PC-3 (cell line): Measurements from ENCODE around the gene KCNQ5. TPM values are rescaled to one million over a fixed set of nuclear protein-coding genes. Genes with fewer than 3 reads are reported as not detected.

ENCODE experiments used
- ATAC-seq: fragments of 200-7000 bp; cut with Tn5 transposase; 2 replicates; pipeline ENCODE4 v1.9.1; 2020; ENCODE audit warnings: mild to moderate bottlenecking, moderate library complexity
- BruUV-seq: library from RNA; stranded (reverse); fragments of 400-500 nt; replicated peaks from 2 replicates; lab custom pipeline; 2021; lab: Mats Ljungman, UMichigan
- CTCF ChIA-PET: fragments of 300-600 bp; sonication (Branson Sonifier 250); formaldehyde crosslinking; loops from one replicate; lab custom pipeline; 2022; ENCODE audit warnings: antibody characterized with exemption; lab: Charles Lee
- POLR2A ChIA-PET: fragments of 300-600 bp; sonication (Branson Sonifier 250); formaldehyde crosslinking; loops from one replicate; lab custom pipeline; 2022; ENCODE audit warnings: antibody characterized with exemption; ENCODE audit not compliant: unreplicated experiment; lab: Charles Lee
- DNase-seq: peaks from one replicate; pipeline ENCODE4 v3.0.0-alpha.2; 2015
- H2AFZ ChIP-seq: fragments of 300-600 bp; sonication (generic); 2 replicates; pipeline ENCODE4 v1.6.0; 2016; ENCODE audit warnings: antibody characterized with exemption, low read length
- H3F3A ChIP-seq: fragments of 300-600 bp; sonication (generic); one replicate; pipeline ENCODE4 v1.6.0; 2017; ENCODE audit warnings: antibody characterized with exemption, low read length, control low read depth, mild to moderate bottlenecking; ENCODE audit not compliant: unreplicated experiment
- H3K27ac ChIP-seq: fragments of 300-600 bp; sonication (generic); 2 replicates; pipeline ENCODE4 v1.5.1; 2016; ENCODE audit warnings: mild to moderate bottlenecking, low read length
- H3K27me3 ChIP-seq: fragments of 300-600 bp; sonication (generic); 2 replicates; pipeline ENCODE4 v1.6.1; 2016; ENCODE audit warnings: low read length, mixed read lengths
- H3K36me3 ChIP-seq: fragments of 300-600 bp; sonication (generic); 2 replicates; pipeline ENCODE4 v1.6.1; 2016; ENCODE audit warnings: low read depth, mixed run types, low read length, mixed read lengths
- H3K4me1 ChIP-seq: fragments of 300-600 bp; sonication (generic); 2 replicates; pipeline ENCODE4 v1.5.1; 2016; ENCODE audit warnings: low read length; ENCODE audit not compliant: insufficient read depth
- H3K4me2 ChIP-seq: fragments of 300-600 bp; sonication (generic); 2 replicates; pipeline ENCODE4 v1.6.0; 2016; ENCODE audit warnings: low read length
- H3K4me3 ChIP-seq: fragments of 300-600 bp; sonication (generic); 2 replicates; pipeline ENCODE4 v1.5.1; 2016; ENCODE audit warnings: mild to moderate bottlenecking, low read length, mixed read lengths
- H3K79me2 ChIP-seq: fragments of 300-600 bp; sonication (generic); 2 replicates; pipeline ENCODE4 v1.6.1; 2017; ENCODE audit warnings: low read length, mixed read lengths
- H3K9ac ChIP-seq: fragments of 300-600 bp; sonication (generic); 2 replicates; pipeline ENCODE4 v1.6.0; 2016; ENCODE audit warnings: mild to moderate bottlenecking, low read length
- H3K9me2 ChIP-seq: fragments of 300-600 bp; sonication (generic); replicated peaks from 2 replicates; pipeline ENCODE4 v1.6.1; 2016; ENCODE audit warnings: mixed run types, low read length, mixed read lengths
- H3K9me3 ChIP-seq: fragments of 300-600 bp; sonication (generic); 2 replicates; pipeline ENCODE4 v1.6.1; 2016; ENCODE audit warnings: low read length, mixed read lengths
- H4K20me1 ChIP-seq: fragments of 300-600 bp; sonication (generic); 2 replicates; pipeline ENCODE4 v1.6.1; 2016; ENCODE audit warnings: low read length, mixed read lengths
- EZH2 ChIP-seq: fragments of 300-600 bp; sonication (generic); IDR thresholded peaks from one replicate; pipeline ENCODE4 v1.6.1; 2017; ENCODE audit warnings: antibody characterized with exemption, mild to moderate bottlenecking, low read length; ENCODE audit not compliant: unreplicated experiment
- EZH2phosphoT487 ChIP-seq: fragments of 300-600 bp; sonication (generic); IDR thresholded peaks from 2 replicates; pipeline ENCODE4 v1.6.1; 2018; ENCODE audit warnings: mild to moderate bottlenecking, antibody characterized with exemption, low read length, borderline replicate concordance
- intact Hi-C: fragments of 100-400 bp; cut with micrococcal nuclease; formaldehyde crosslinking; loops from 2 replicates; pipeline ENCODE4 v1.9.0; 2023
- total RNA-seq: library from RNA; depleted of rRNA; stranded (reverse); fragments of >200 nt; gene quantifications from 2 replicates; pipeline ENCODE4 v1.2.3, GENCODE V29; 2014
- TF ChIP-seq, protein P1 (sequence below): fragments of 300-600 bp; sonication (generic); conservative IDR thresholded peaks from 2 replicates; pipeline ENCODE4 v1.5.1; 2017; ENCODE audit warnings: antibody characterized with exemption, low read depth, mild to moderate bottlenecking, low read length

Gene KCNQ5
- total RNA-seq, 1 experiment from 2014 or later, result not detected

DNA sequence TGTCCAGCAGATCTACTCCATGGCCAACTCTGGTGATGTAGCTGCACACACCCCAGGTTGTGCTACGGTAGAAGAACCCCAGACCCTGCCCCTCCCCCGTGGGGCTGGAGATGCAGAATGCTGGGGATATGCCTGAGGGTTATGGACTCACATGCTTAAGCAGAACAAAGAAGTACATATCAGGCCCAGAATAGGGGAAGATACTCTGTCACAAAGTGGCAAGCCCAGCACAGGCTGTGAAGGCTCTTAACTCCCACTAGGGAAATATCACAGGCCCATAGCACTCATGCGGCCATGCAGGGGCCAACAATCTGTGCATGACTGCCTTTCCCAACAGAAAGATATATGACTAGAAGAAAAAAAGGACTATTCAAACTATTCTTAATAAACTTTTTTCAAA is 234.9 kb downstream of the KCNQ5 start:
- Histone ChIP-seq H3K9me3 (no peaks in the 10 kb centered on the region), H3K27me3 (no peaks in the 10 kb centered on the region), H3K4me3 (no peak overlapping the region), H3K36me3 (no peaks in the 10 kb centered on the region), H3K79me2 (no peaks in the 10 kb centered on the region), H3K27ac (no peak overlapping the region), H3K4me1 (peaks cover 5% of the 10 kb centered on the region), H3K4me2 (no peak overlapping the region), H2AFZ (no peak overlapping the region), H4K20me1 (no peaks in the 10 kb centered on the region), H3K9me2 (no peaks in the 10 kb centered on the region), H3F3A (no peaks in the 10 kb centered on the region), H3K9ac (no peak overlapping the region)
- intact Hi-C loops, result no loop called here
- no TSS peak for BruUV-seq
- no peak for DNase-seq
- CTCF ChIA-PET, result no interaction called here
- ATAC-seq, result no peak
- POLR2A ChIA-PET, result no interaction called here
- TF ChIP-seq, protein P1, sequence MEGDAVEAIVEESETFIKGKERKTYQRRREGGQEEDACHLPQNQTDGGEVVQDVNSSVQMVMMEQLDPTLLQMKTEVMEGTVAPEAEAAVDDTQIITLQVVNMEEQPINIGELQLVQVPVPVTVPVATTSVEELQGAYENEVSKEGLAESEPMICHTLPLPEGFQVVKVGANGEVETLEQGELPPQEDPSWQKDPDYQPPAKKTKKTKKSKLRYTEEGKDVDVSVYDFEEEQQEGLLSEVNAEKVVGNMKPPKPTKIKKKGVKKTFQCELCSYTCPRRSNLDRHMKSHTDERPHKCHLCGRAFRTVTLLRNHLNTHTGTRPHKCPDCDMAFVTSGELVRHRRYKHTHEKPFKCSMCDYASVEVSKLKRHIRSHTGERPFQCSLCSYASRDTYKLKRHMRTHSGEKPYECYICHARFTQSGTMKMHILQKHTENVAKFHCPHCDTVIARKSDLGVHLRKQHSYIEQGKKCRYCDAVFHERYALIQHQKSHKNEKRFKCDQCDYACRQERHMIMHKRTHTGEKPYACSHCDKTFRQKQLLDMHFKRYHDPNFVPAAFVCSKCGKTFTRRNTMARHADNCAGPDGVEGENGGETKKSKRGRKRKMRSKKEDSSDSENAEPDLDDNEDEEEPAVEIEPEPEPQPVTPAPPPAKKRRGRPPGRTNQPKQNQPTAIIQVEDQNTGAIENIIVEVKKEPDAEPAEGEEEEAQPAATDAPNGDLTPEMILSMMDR, result no peak
- TF ChIP-seq EZH2phosphoT487, result no peak
- no peak for TF ChIP-seq EZH2

DNA sequence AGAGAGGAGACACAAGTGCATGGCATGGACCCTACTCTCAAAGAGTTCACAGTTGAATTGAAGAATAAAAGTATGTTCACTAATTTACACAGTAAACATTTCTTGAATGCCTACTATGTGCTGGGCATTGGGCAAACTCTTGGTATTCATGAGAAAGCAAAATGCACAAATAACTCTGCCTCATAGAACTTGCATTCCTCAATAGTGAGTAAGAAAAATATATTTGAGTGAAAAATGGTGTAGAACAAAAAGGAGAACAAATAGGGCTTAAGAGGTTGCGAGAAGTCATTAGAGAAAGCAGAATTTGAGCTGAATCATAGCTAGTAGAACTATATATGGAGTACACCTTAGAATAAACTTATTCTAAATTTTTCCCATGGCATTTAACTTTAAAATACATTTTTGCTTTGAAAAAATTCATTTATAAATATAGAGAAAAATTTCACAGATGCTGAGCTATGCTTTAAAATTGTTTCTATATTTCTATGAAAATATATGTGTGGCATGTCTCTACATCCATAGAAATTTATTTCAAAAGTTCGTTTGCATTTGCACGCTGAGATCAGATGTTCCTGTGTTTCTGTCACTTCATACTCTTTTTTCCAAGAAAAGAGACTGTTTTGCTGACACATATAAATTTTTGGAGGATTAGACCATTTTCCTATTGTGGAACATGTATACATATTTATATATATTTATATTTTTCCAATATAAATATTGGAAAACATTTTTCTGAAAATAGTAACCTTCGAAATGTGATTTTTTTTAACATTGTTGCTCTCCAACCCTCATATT is 236.1 kb downstream of the KCNQ5 start:
- Histone ChIP-seq H3K36me3 (no peaks in the 10 kb centered on the region), H3K27ac (no peak overlapping the region), H2AFZ (no peak overlapping the region), H3K9ac (no peak overlapping the region), H3K4me2 (no peak overlapping the region), H3K27me3 (no peaks in the 10 kb centered on the region), H4K20me1 (no peaks in the 10 kb centered on the region), H3F3A (no peaks in the 10 kb centered on the region), H3K4me3 (no peak overlapping the region), H3K79me2 (no peaks in the 10 kb centered on the region), H3K9me3 (no peaks in the 10 kb centered on the region), H3K4me1 (peaks cover 16% of the 10 kb centered on the region), H3K9me2 (no peaks in the 10 kb centered on the region)
- BruUV-seq, result no TSS peak
- no peak for TF ChIP-seq EZH2phosphoT487
- TF ChIP-seq EZH2, result no peak
- TF ChIP-seq, protein P1, result no peak
- CTCF ChIA-PET, result no interaction called here
- intact Hi-C loops, result no loop called here
- ATAC-seq (no peak), DNase-seq (peak; percentile 31)
- POLR2A ChIA-PET, result no interaction called here

DNA sequence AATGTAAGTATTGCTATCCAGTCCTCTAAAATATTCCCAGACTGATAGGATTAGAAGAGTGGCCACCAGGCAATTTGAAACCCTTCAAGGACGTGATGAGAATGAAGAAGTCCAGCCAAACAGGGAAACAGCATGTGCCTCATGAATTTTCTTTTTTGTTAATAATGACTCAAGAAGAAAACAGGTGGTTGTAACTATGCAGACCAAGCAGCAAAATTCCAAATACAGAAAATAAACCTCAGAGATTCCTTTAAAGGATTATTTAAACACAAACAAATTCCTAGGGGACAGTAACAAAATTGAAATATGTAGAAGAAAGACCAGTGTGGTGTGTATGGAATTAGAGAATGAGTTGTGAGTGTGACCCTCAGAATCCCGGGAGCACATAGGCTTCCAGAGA is 239.2 kb downstream of the KCNQ5 start:
- Histone ChIP-seq H3K27me3 (no peaks in the 10 kb centered on the region), H3F3A (no peaks in the 10 kb centered on the region), H4K20me1 (no peaks in the 10 kb centered on the region), H3K27ac (no peak overlapping the region), H3K79me2 (no peaks in the 10 kb centered on the region), H3K9me3 (no peaks in the 10 kb centered on the region), H3K9ac (no peak overlapping the region), H3K4me1 (peaks cover 18% of the 10 kb centered on the region), H2AFZ (no peak overlapping the region), H3K36me3 (no peaks in the 10 kb centered on the region), H3K4me2 (no peak overlapping the region), H3K9me2 (no peaks in the 10 kb centered on the region), H3K4me3 (no peak overlapping the region)
- ChIA-PET POLR2A (no interaction called here), CTCF (no interaction called here)
- TF ChIP-seq, protein P1, result no peak
- no peak for TF ChIP-seq EZH2
- TF ChIP-seq EZH2phosphoT487, result no peak
- intact Hi-C loops, result loop anchor here (5.0 kb wide), 1 partner anchor 271 kb away; no protein-coding TSS in a partner anchor
- DNase-seq (no peak), ATAC-seq (no peak)
- BruUV-seq, result no TSS peak
